Measurements from ENCODE around the gene ENPEP.
"Not testable (repeated sequence)": the region's sequence is repeated elsewhere in the genome, so short reads cannot be mapped to it uniquely, and the experiment has no call there.

Gene ENPEP

GRCh38 chr4:110485452-110485851 is 9.5 kb downstream of the ENPEP start:
- DNase-seq: no peak

GRCh38 chr4:110486256-110486655 is 10.3 kb downstream of the ENPEP start:
- no peak for DNase-seq

GRCh38 chr4:110486850-110487249 is 10.9 kb downstream of the ENPEP start:
- not testable (repeated sequence) for DNase-seq

- DNase-seq: no peak
These were observed 11.9 kb downstream of the ENPEP start for GRCh38 chr4:110487873-110488272.

- DNase-seq: no peak
These were observed 14.1 kb downstream of the ENPEP start for GRCh38 chr4:110489901-110490508.

- DNase-seq: no peak
These were observed 16.6 kb downstream of the ENPEP start for GRCh38 chr4:110492522-110492921.

- peak in 2 of 56 donors; percentile 13 to 38 for DNase-seq
These were observed 17.6 kb downstream of the ENPEP start for GRCh38 chr4:110493520-110493919.

GRCh38 chr4:110498420-110498819 is 22.5 kb downstream of the ENPEP start:
- DNase-seq: no peak

GRCh38 chr4:110499126-110499525 is 23.2 kb downstream of the ENPEP start:
- no peak for DNase-seq

- no peak for DNase-seq
These were observed 25.9 kb downstream of the ENPEP start for GRCh38 chr4:110501826-110502225.

GRCh38 chr4:110503270-110504083 is 27.5 kb downstream of the ENPEP start:
- DNase-seq: peak in 1 of 56 donors; percentile 12

GRCh38 chr4:110504084-110504435 is 28.1 kb downstream of the ENPEP start:
- peak in 1 of 56 donors; percentile 4 for DNase-seq

GRCh38 chr4:110505440-110505839 is 29.5 kb downstream of the ENPEP start:
- no peak for DNase-seq

- DNase-seq: no peak
These were observed 33.1 kb downstream of the ENPEP start for GRCh38 chr4:110508827-110509710.

GRCh38 chr4:110510277-110510676 is 34.3 kb downstream of the ENPEP start:
- DNase-seq: no peak

- DNase-seq: no peak
These were observed 35.1 kb downstream of the ENPEP start for GRCh38 chr4:110510955-110511544.

GRCh38 chr4:110512901-110513300 is 36.9 kb downstream of the ENPEP start:
- no peak for DNase-seq

- DNase-seq: no peak
These were observed 39.0 kb downstream of the ENPEP start for GRCh38 chr4:110514889-110515479.

GRCh38 chr4:110515676-110516075 is 39.7 kb downstream of the ENPEP start:
- DNase-seq: no peak

GRCh38 chr4:110516106-110516922 is 40.4 kb downstream of the ENPEP start:
- DNase-seq: peak in 46 of 56 donors; percentile 0 to 84 (median 30)

Data from nucleus accumbens (tissue), 56 donors.